GM18505 (cell line): ENCODE measurements around the gene GOLGA3.
"Not testable (repeated sequence)": the region's sequence is repeated elsewhere in the genome, so short reads cannot be mapped to it uniquely, and the experiment has no call there.

Experiments used
- ATAC-seq: cut with Tn5 transposase; IDR thresholded peaks from one replicate; pipeline ENCODE4 v1.9.1; 2021; ENCODE audit not compliant: unreplicated experiment
- POLR2A ChIP-seq: IDR thresholded peaks from 4 replicates; pipeline ENCODE4 v1.6.1; 2011; ENCODE audit warnings: borderline replicate concordance; ENCODE audit not compliant: insufficient read depth, insufficient read length; ENCODE audit errors: extremely low read depth

Gene GOLGA3

GRCh38 chr12:132828706-132829534, at the start of gene GOLGA3:
Gene GOLGA3 (minus strand): TSS chr12:132828869. CDS start chr12:132822128, 6,741 bp downstream.
- peak; percentile 85 for TF ChIP-seq POLR2A
- ATAC-seq, result peak; percentile 88

GRCh38 chr12:132874620-132875019, 46.0 kb upstream of the GOLGA3 start:
- not testable (repeated sequence) for ATAC-seq

GRCh38 chr12:132874175-132874574, 45.5 kb upstream of the GOLGA3 start:
- no peak for TF ChIP-seq POLR2A
- no peak for ATAC-seq

GRCh38 chr12:132873724-132874123, 45.1 kb upstream of the GOLGA3 start:
- TF ChIP-seq POLR2A, result no peak
- no peak for ATAC-seq

- ATAC-seq, result no peak
- no peak for TF ChIP-seq POLR2A
These were observed 44.3 kb upstream of the GOLGA3 start for GRCh38 chr12:132872975-132873421.

- TF ChIP-seq POLR2A, result no peak
- no peak for ATAC-seq
These were observed 43.6 kb upstream of the GOLGA3 start for GRCh38 chr12:132872073-132872855.

GRCh38 chr12:132869551-132869950, 40.9 kb upstream of the GOLGA3 start:
- no peak for TF ChIP-seq POLR2A
- ATAC-seq, result no peak

GRCh38 chr12:132866251-132866828, 37.7 kb upstream of the GOLGA3 start:
- TF ChIP-seq POLR2A, result no peak
- no peak for ATAC-seq

GRCh38 chr12:132861558-132861957, 32.9 kb upstream of the GOLGA3 start:
- TF ChIP-seq POLR2A, result no peak
- no peak for ATAC-seq

GRCh38 chr12:132858718-132859266, 30.1 kb upstream of the GOLGA3 start:
- TF ChIP-seq POLR2A, result no peak
- no peak for ATAC-seq

- not testable (repeated sequence) for ATAC-seq
These were observed 28.4 kb upstream of the GOLGA3 start for GRCh38 chr12:132857019-132857418.

- no peak for TF ChIP-seq POLR2A
- no peak for ATAC-seq
These were observed 27.9 kb upstream of the GOLGA3 start for GRCh38 chr12:132856581-132856980.

- not testable (repeated sequence) for ATAC-seq
These were observed 26.5 kb upstream of the GOLGA3 start for GRCh38 chr12:132855211-132855610.
